Activated CD4-positive, alpha-beta T cell treated with anti-CD3 and anti-CD28 coated beads for 1 hour (primary cell): ENCODE data around the gene KCNJ8.
"Not testable (repeated sequence)": the region's sequence is repeated elsewhere in the genome, so short reads cannot be mapped to it uniquely, and the experiment has no call there.

Experiments used
- DNase-seq: peaks from one replicate; pipeline ENCODE4 v3.0.0-alpha.2; 2020

KCNJ8 gene

GRCh38 chr12:21782723-21783122, 8.2 kb upstream of the KCNJ8 start:
- DNase-seq, result not testable (repeated sequence)

GRCh38 chr12:21780786-21781185, 6.3 kb upstream of the KCNJ8 start:
- DNase-seq, result no peak

DNA sequence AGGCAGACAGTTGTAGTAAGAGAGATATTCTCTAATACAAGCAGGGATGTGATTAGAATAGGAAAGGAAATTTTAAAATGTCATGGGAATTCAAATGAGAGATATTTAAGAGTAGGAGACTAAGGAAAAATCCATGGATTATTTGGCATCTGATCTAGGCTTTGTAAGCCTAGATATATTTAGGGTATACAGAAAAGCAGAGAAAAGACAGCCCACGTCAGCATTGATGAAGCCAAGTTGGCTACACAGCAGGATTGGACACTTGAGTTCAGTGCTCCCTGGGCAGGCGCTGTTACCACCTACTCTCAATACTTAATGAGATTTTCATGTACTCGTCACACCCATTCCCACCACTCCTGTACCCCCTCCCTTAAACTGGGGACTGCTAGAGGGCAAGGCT, 1.7 kb upstream of the KCNJ8 start:
- no peak for DNase-seq

DNA sequence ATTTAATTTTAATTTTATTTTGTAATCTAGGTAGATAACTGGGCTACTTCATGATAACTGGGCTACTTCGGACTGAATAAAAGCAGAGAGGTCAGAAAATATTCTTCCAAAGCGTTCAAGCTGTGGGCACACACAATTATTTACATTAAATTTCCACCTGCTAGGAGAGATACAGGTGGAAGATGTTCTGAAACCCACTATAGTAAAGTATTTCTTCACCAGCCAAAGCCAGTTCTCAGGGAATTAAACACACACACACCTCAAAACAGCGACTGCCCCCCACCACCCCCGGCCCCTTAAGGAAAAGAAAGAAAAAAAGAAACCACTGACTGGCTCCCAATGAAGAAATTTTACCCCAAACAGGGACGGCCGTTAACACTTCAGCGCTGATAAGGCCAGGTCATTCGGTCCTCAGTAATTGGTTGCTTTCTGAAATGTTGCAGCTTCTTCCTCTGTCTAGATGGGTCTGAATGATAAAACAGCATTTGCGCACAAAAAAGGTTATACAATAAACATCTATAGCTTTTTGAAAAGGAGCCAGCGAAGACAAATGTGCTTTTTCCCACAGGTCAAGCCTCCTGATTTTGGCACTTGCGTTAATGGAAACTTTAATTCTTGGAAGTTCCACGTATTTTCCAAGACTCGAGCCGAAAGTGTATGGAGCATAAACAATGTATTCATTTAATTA, 771 bp upstream of the KCNJ8 start:
- no peak for DNase-seq

DNA sequence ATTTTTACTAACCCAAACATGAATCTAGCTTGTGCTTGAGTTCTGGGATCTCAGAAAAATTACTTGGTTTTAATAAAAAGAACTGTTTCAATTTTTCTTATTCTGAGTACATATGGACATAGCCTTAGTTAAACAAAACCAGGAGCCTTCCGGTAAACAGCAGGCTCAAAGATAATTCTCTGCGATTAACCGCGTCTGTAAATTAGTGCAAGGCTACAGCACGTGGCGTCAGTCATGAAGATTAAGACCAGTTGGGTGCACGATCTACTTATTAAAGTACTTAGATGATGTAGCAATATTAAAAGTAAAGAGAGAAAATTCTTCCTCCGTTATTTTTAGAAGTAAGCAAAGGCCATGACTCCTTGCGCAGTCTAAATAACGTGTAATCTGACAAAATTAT, 700 bp downstream of the KCNJ8 start:
- DNase-seq, result no peak

DNA sequence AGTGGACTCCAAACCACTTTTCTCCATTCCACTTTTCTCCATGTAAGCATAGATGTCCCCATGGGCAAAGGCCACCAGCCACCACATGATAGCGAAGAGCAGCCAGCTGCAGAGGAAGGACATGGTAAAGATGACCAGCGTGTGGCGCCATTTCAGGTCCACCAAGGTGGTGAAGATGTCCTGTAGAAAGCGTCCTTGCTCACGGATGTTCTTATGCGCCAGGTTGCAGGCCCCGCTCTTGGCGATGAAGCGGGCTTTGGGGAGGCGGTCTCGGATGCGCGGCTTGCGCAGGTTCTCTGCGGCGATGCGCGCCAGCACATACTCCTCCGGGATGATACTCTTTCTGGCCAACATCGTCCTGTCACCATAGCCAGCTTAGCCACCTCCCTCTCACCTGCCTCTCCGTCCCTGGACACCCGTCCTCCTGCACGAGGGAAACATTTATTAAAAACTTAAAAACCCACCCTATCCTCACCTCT, 1.2 kb downstream of the KCNJ8 start:
- no peak for DNase-seq

DNA sequence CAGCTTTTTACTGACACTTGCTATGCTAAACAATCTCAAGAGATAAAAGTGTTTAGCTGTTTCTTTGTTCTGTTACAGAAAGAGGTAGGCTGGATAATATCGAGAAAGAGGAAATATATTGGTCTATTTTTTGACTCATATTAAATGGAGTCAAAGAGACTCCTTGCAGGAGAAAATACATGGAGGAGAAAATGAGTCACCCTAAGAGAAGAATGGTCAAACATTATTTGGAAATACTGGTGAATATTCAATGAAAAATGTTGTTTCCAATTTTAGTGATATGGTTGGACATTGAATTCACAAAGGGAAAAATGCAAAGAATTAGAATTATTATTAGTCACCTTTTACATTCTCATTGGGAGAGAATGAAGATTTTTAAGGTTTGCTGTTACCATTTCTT, 3.2 kb downstream of the KCNJ8 start:
- no peak for DNase-seq

DNA sequence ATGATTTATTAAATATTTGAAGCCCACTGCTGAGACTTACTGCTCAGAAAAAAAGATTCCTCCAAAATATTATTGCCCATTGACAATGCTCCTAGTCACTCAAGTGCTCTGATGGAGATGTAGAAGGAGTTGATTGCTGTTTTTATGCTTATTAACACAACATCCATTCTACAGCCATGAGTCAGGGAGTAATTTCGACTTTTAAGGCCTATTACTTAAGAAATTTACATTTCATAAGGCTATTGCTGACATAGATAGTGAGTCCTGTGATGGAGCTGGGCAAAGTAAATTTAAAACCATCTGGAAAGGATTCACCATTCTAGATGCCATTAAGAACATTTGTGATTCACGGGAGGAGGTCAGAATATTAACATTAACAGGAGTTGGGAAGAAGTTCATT, 5.2 kb downstream of the KCNJ8 start:
- no peak for DNase-seq

DNA sequence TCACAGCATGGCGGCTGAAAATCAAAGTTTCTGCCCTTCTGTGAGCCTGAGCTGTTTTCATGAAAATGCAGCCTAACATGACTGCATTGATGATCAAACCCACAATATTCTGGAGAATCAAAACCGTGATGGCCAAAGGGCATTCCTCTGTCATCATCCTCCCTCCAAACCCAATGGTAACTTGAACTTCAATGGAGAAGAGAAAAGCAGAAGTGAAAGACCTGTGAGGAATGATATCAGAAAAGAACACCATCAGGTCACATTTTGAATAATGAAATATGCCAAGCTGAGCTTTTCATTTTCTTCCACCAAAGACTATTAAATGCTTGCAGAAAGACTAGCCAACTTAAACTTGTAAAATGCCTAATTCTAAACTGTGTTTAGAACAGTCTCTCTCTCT, 8.1 kb downstream of the KCNJ8 start:
- no peak for DNase-seq

GRCh38 chr12:21764950-21765349, 9.6 kb downstream of the KCNJ8 start:
- no peak for DNase-seq

DNA sequence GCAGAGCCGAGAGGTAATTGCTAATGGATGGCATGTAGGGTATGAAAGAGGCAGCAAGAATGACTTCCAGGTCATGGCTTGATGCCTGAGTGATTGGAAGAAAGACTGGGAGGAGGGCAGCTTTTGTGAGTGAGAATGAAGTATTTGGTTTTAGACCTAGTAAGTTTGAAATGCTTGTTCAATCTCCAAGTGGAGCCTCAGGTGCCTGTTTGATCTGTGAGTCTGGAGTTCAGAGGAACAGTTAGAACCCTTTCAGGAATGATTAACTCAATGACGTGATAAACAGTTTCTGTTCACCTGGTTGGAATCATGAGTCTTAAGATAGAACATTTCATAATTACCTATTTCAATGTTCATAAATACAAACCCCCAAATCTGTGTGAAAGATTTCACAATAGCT, 10.4 kb downstream of the KCNJ8 start:
- no peak for DNase-seq

DNA sequence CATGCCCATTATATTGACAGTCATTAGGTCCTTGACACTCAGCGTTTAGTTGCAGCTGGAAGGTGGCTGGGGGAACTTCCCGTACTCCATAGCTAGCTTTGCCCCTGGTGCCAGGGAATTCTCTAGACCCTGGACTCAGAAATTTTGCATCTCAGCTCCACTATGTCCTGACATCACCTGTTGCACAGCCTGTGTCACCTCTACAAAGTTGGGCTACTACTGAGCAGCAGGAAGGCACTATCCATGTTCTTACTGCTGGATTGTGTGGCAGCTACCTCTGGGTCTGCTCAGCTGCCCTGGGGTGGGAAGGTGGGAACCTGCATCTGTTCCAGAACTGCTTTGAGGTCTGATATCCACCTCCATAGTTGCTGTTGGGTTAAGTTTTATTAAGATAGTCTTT, 11.0 kb downstream of the KCNJ8 start:
- DNase-seq, result no peak

- DNase-seq, result no peak
Measured at GRCh38 chr12:21759737-21760136, 14.8 kb downstream of the KCNJ8 start.

DNA sequence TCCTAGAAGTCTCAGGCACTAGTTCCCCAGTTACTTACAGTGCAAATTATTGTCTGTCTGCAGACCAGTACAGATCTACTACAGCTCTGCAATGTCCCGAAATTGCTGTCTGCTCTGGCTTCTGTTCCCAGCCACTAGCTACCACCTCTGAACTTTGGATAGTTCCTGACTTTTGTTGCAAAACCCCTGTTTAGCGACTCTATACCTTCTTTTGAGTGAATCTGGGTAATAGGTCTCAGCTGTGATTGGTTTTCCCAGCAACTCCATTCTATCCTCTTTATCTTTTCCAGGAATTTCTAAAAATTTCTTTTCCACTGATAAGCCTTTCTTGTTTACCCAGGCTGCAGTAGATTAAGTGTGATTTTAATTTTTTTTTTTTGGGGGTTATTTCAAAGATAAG, 16.8 kb downstream of the KCNJ8 start:
- no peak for DNase-seq

DNA sequence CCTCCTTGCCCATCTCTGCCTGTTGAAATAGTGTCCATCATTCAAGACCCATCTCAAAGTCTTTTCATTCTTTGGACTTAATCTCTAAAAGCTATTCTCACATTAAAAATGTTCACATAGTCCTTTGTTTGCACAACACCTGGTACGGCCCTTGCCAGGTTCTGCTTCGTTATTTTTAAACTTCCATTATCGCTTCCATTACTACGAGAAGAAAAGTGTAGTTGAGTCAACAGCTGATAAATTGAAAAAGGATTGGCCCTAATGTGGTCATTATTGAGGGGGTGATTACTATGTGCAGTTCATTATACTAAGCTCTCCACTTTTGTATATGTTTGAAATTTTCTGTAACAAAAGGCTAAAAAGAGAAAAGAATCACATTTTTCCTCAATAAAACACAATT, 17.8 kb downstream of the KCNJ8 start:
- DNase-seq, result no peak

DNA sequence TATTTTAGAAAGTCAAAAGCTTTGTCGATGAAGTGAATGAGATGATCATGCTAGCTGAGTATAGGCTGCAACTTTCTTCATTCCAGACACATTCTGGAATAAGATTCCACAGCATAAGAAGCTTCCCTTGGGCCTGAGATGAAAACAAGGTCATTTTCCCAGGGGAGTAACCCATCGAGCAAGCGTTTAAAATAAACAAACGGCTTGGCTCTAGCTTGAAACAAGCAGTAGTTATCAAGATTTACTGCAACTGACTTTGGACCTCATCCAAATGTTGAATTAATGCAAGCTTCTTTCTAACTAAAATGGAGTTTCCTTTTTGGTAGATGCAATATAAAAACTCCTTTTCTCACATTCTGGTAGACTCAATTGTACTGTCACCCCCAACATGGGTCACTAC, 23.0 kb downstream of the KCNJ8 start:
- DNase-seq, result no peak

DNA sequence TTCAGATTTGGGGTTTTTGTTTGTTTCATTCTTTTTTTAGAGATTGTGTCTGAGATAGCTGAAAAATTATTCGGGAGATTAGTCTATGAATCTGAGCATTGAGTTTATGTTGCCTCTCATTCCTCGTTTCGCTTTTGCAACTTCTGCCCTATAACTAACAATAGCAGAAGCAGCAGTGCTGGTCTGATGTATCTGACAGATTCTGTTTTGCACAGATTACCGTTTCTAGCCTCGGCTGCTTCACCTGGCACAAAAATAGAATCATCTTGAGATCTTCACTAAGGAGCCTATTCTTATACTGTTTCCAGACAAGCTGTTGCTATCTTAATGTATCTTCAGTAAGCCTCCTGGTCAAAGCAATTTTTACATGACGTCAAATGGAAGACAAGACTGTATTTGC, 29.2 kb downstream of the KCNJ8 start:
- no peak for DNase-seq

DNA sequence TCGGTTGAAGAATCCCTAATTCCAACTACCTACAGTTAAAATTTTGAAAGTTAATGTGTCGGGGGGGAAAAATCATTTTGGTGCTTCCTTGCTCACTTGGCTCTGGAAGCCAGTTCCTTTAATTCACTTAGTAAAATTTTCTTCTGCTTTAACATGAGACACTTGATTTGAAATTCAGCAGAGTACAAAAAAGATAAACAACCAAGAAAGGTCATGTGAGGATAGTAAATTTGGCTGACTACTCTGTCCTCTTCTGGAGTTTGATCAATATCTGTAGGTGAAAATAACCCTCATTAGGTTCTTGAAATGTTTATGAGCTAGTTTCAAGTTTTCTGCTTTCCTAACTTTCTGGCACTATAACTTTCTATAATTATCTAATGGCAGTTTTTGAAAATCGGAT, 43.4 kb downstream of the KCNJ8 start:
- no peak for DNase-seq

DNA sequence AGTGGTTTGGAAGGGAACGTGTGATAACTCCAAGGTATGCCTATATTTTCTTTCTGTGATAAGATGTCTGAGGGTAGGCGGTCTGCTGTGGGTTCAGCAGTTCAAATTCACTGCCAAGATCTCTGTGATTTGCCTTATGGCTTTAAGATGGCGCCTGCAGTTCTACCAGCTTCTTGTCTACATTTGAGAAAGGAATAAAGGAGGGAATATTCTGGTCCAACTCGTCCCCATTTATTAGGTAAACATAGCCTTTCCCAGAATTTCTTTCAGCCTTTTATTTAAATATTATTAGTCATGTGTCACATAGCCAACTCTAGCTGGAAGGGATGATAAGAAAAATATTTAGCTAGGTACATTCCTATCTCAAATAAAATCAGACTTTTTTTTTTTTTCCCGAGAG, 48.8 kb downstream of the KCNJ8 start:
- DNase-seq, result no peak

DNA sequence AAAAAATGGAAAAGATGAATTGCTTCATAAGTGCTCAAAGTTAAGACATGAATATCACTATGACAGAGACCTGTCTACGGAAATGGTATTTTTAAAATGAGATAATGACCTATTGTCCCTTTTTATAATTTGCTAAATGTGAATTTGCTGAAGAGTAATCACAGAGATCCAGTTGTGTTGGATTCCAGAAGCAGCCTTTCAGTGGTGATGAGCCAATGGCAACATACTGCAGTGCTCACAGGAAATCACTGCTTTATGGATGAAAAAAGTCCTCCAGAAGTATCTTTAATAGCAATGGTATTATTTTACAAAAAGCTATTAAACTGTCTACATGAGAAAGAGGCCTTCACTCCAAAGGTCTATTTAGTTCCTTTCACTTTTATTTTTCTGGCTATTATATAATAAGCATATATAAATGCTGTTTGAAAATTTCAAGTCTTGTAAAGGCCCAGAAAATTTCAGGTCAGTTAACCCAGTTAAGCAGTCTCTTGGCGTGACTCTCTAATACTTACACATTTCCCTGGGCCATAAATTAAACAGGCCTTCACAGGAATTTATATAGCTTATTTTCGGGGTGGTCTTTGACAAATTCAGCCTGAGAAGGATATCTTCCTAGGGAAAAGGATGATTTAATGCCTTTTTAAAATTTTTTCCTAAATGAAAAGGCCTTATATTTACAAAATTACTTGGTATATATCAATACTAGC, 55.4 kb downstream of the KCNJ8 start:
- no peak for DNase-seq

- no peak for DNase-seq
Measured at GRCh38 chr12:21718403-21718802, 56.1 kb downstream of the KCNJ8 start.

DNA sequence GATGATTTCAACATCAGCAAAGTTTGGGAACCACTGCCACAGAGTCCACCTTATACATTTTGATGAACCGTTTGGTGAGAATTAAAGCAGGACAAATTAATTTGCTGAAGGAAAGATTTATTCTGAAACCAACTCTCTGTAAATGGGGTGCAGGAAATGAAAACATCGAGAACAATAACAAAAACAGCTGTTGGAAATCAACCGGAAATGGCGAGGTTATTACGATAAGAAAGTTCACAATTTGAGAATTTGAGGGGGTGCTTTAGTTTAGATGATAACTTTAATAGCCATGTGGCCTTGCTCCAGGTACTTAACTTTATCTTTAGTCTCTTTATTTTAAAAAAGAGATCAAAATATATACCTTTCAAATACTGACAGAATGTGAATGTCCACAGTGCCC, 56.7 kb downstream of the KCNJ8 start:
- DNase-seq, result no peak

- DNase-seq, result no peak
Measured at GRCh38 chr12:21715386-21715785, 59.1 kb downstream of the KCNJ8 start.
